Peyer's patch (tissue), 4 donors: ENCODE results near the gene SIGLEC9. TPM values are rescaled to one million over a fixed set of nuclear protein-coding genes. Genes with fewer than 3 reads are reported as not detected.

Experiments used
- DNase-seq, 3 donors: peaks; one replicate each; pipeline ENCODE4 v3.0.0-alpha.2; 2017 to 2019
- H3K27ac ChIP-seq, 4 donors: fragments of 200-600 bp; sonication (generic); one replicate each; pipeline ENCODE4 v1.5.1; 2016 to 2019
- H3K27me3 ChIP-seq, 2 donors: fragments of 200-600 bp; sonication (generic); one replicate each; pipeline ENCODE4 v1.5.1; 2019
- H3K36me3 ChIP-seq, 3 donors: fragments of 200-600 bp; sonication (generic); one replicate each; pipeline ENCODE4 v1.5.1; 2016 to 2019
- H3K4me1 ChIP-seq, 4 donors: fragments of 200-600 bp; sonication (generic); one replicate each; pipeline ENCODE4 v1.5.1; 2016 to 2019
- H3K4me3 ChIP-seq, 4 donors: fragments of 200-600 bp; sonication (generic); 1 replicate in 3 of 4; 2 replicates in 1 of 4; pipeline ENCODE4 v1.5.1; 2016 to 2019; ENCODE audit warnings: mild to moderate bottlenecking in 1 of 4
- H3K9me3 ChIP-seq, 4 donors: fragments of 200-600 bp; sonication (generic); one replicate each; pipeline ENCODE4 v1.5.1; 2016 to 2019; ENCODE audit warnings: mild to moderate bottlenecking in 1 of 4
- CTCF ChIP-seq, 6 experiments: fragments of 450-650 bp in 4 of 6; fragments of 200-600 bp in 2 of 6; sonication (generic) in 1 of 6; IDR thresholded peaks; one replicate each; pipeline ENCODE4 v1.5.1; 2017 to 2019; ENCODE audit warnings: antibody characterized with exemption in 6 of 6, mild to moderate bottlenecking in 3 of 6, moderate library complexity in 1 of 6
- POLR2A ChIP-seq, 2 donors: fragments of 450-650 bp; IDR thresholded peaks; one replicate each; pipeline ENCODE4 v1.5.1; 2017; ENCODE audit warnings: antibody characterized with exemption in 2 of 2, mild to moderate bottlenecking in 2 of 2, moderate library complexity in 2 of 2
- total RNA-seq, 4 donors: library from RNA; depleted of rRNA; stranded (reverse); fragments of >200 nt; gene quantifications; one replicate each; pipeline ENCODE4 v1.1.0, GENCODE V29; 2016

SIGLEC9 gene
- total RNA-seq, 4 donors from 2014 or later: 1.9 to 2.1 TPM; not detected in 2

- peak in 2 of 3 donors; percentile 55 to 80 for DNase-seq
- TF ChIP-seq CTCF (IDR thresholded peaks at IDR 0.05) (peak; percentile 10 to 47 (median 42)), POLR2A (IDR thresholded peaks at IDR 0.05) (no peak)
Measured at GRCh38 chr19:51158474-51159129, 33.9 kb downstream of the SIGLEC9 start.

GRCh38 chr19:51159656-51160055, 35.0 kb downstream of the SIGLEC9 start:
- H3K27ac ChIP-seq: no peak overlapping the region
- DNase-seq: no peak
- no peaks in the 10 kb centered on the region for H3K4me1 ChIP-seq
- H3K4me3 ChIP-seq: no peak overlapping the region
- H3K27me3 ChIP-seq: no peaks in the 10 kb centered on the region
- TF ChIP-seq POLR2A (IDR thresholded peaks at IDR 0.05) (no peak), CTCF (IDR thresholded peaks at IDR 0.05) (no peak)
- H3K36me3 ChIP-seq: no peaks in the 10 kb centered on the region
- H3K9me3 ChIP-seq: no peaks in the 10 kb centered on the region

More at GRCh38 chr19:51158474-51159129, 33.9 kb downstream of the SIGLEC9 start:
- Histone ChIP-seq H3K27me3 (no peaks in the 10 kb centered on the region), H3K36me3 (no peaks in the 10 kb centered on the region), H3K27ac (no peak overlapping the region), H3K9me3 (no peaks in the 10 kb centered on the region), H3K4me3 (no peak overlapping the region), H3K4me1 (no peaks in the 10 kb centered on the region)

GRCh38 chr19:51161266-51161665, 36.6 kb downstream of the SIGLEC9 start:
- Histone ChIP-seq H3K4me3 (no peak overlapping the region), H3K9me3 (no peaks in the 10 kb centered on the region), H3K36me3 (no peaks in the 10 kb centered on the region), H3K27me3 (no peaks in the 10 kb centered on the region), H3K4me1 (no peaks in the 10 kb centered on the region), H3K27ac (no peak overlapping the region)
- DNase-seq: no peak
- TF ChIP-seq CTCF (IDR thresholded peaks at IDR 0.05): no peak
- TF ChIP-seq POLR2A (IDR thresholded peaks at IDR 0.05): no peak

- no peaks in the 10 kb centered on the region for H3K36me3 ChIP-seq
- DNase-seq: no peak
- no peaks in the 10 kb centered on the region for H3K4me1 ChIP-seq
- no peaks in the 10 kb centered on the region for H3K9me3 ChIP-seq
- no peak for TF ChIP-seq CTCF (IDR thresholded peaks at IDR 0.05)
- TF ChIP-seq POLR2A (IDR thresholded peaks at IDR 0.05): no peak
- H3K4me3 ChIP-seq: no peak overlapping the region
- H3K27me3 ChIP-seq: no peaks in the 10 kb centered on the region
- no peak overlapping the region for H3K27ac ChIP-seq
Measured at GRCh38 chr19:51161867-51162496, 37.3 kb downstream of the SIGLEC9 start.

- Histone ChIP-seq H3K9me3 (no peaks in the 10 kb centered on the region), H3K27me3 (no peaks in the 10 kb centered on the region), H3K27ac (no peak overlapping the region), H3K36me3 (no peaks in the 10 kb centered on the region), H3K4me3 (no peak overlapping the region), H3K4me1 (no peaks in the 10 kb centered on the region)
- DNase-seq: no peak
- TF ChIP-seq CTCF (IDR thresholded peaks at IDR 0.05) (no peak), POLR2A (IDR thresholded peaks at IDR 0.05) (no peak)
Measured at GRCh38 chr19:51163257-51163656, 38.6 kb downstream of the SIGLEC9 start.
